ENCODE data around the gene CT45A5.
"Not testable (repeated sequence)": the region's sequence is repeated elsewhere in the genome, so short reads cannot be mapped to it uniquely, and the experiment has no call there.

CT45A5 gene

GRCh38 chrX:135785403-135785802 is at the start of gene CT45A5:
Gene CT45A5 (minus strand): TSS chrX:135785503. CDS start chrX:135781729, 3,774 bp downstream.
- not testable (repeated sequence) for DNase-seq (ENCODE audit: low read depth)

GRCh38 chrX:135819912-135820311 is 34.6 kb upstream of the CT45A5 start, which contains the start of gene CT45A2:
Gene CT45A2 (minus strand): TSS chrX:135820012. CDS start chrX:135816265, 3,747 bp downstream.
- not testable (repeated sequence) for DNase-seq (ENCODE audit: low read depth)

GRCh38 chrX:135802687-135803086 is 17.4 kb upstream of the CT45A5 start, which contains the start of gene CT45A6:
Gene CT45A6 (minus strand): TSS chrX:135802787. CDS start chrX:135798993, 3,794 bp downstream.
- DNase-seq (ENCODE audit: low read depth), result not testable (repeated sequence)

DNA sequence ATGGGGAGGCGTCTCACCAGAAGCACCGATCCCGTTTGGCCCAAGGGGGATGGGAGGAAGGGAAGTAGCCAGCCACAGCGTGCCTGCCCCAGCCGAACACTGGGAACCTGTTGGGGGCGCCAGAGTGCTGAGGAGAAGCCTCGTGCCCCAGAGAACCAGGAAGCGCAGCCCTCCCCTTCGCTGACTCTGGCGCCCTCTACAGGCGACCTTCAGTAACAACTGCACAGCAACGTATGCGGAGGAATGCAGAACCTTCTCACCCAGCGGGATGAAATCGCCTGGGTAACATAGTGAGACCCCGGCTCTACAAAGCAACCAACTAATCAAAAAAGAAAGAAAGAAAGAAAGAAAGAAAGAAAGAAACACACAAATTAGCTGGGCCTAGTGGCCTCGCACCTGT is 17.2 kb downstream of the CT45A5 start, which contains the start of gene CT45A3:
TSS of gene CT45A3 (minus strand) at position 101 of the 400 bp plus-strand sequence. CDS start 3,747 bp downstream, outside the sequence.
- DNase-seq (ENCODE audit: low read depth), result not testable (repeated sequence)

GRCh38 chrX:135744739-135745138 is 40.6 kb downstream of the CT45A5 start:
- not testable (repeated sequence) for DNase-seq (ENCODE audit: low read depth)

DNA sequence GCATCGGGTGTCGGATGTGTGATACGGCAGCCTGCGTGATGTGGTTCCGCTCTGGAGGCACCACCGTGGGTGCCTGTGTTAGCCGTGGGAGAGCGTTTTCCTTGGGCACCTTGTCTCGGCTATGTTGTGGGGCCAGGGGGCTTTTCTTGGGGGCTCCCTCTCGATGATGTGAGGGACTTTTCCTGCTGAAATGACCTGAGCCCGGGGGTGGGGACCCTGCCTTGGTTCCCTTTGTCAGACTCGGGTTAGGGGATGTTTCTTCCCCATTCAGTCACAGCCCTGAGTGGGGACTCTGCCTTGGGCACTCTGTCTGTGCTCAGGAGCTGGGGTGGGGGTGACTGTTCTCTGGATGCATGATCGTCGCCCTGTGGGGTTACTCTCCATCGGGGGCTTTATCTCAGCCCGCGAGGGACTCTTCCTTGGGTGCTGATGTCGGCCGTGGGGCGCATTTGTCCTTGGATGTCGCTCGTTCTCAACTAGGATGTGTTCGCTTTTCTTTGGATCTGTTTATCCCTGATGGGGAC is 44.0 kb downstream of the CT45A5 start:
- DNase-seq (ENCODE audit: low read depth), result no peak

GRCh38 chrX:135740681-135741149 is 44.6 kb downstream of the CT45A5 start:
- DNase-seq (ENCODE audit: low read depth), result no peak

GRCh38 chrX:135737366-135738071 is 47.8 kb downstream of the CT45A5 start:
- DNase-seq (ENCODE audit: low read depth), result no peak

- not testable (repeated sequence) for DNase-seq (ENCODE audit: low read depth)
Measured at GRCh38 chrX:135734666-135735065, 50.6 kb downstream of the CT45A5 start.

Measured in activated gamma-delta T cell treated with anti-CD3 and anti-CD28 coated beads, Interleukin-2, amount 50 U/mL, for 16 hours (primary cell).